ENCODE results near the gene NRSN1. TPM values are rescaled to one million over a fixed set of nuclear protein-coding genes. Genes with fewer than 3 reads are reported as not detected.

NRSN1 gene
- total and polyA plus RNA-seq, 2 of the 13 experiments (the other 11 are each of a cell fraction or from before 2014, with no cell fraction given) = not detected

Small RNA genes lying within 50 kb of the gene (small RNA-seq; reads per million reads assigned to genes)
- gene RF00218 (ENCODE audit: insufficient read depth in 2 of 3, insufficient read length in 3 of 3, low read depth in 2 of 3, low replicate concordance in 1 of 3) = 0 reads per million in 3 experiments

Other genes starting within 250 kb of the NRSN1 start
- 36.2 and 40.4 TPM in 2 replicates for gene DCDC2, start 231.8 kb downstream of the NRSN1 start, total RNA-seq (2016; rRNA removed; fragmentation: Illumina TruSeq; extraction: Trizol)
- 6.5 and 9.0 TPM in 2 replicates for gene DCDC2, start 231.8 kb downstream of the NRSN1 start, polyA plus RNA-seq (2011; rRNA removed)